Sigmoid colon (tissue), 4 donors: ENCODE results near the gene TBCD.

Source experiments
- CTCF ChIP-seq, 4 experiments: fragments of 450-650 bp in 3 of 4; fragments of 200-600 bp in 1 of 4; IDR thresholded peaks; one replicate each; pipeline ENCODE4 v1.5.1; 2016 to 2019; ENCODE audit warnings: antibody characterized with exemption in 4 of 4, mild to moderate bottlenecking in 3 of 4, moderate library complexity in 2 of 4
- POLR2A ChIP-seq, 2 donors: fragments of 450-650 bp; IDR thresholded peaks; one replicate each; pipeline ENCODE4 v1.6.1; 2016; ENCODE audit warnings: antibody characterized with exemption in 2 of 2, mild to moderate bottlenecking in 2 of 2, moderate library complexity in 2 of 2
- POLR2AphosphoS5 ChIP-seq, 4 donors: sonication (generic); formaldehyde crosslinking; IDR thresholded peaks; one replicate each; pipeline ENCODE4 v1.6.1; 2017; ENCODE audit warnings: antibody characterized with exemption in 4 of 4

- TF ChIP-seq CTCF (IDR thresholded peaks at IDR 0.05) = no peak
- TF ChIP-seq POLR2A (IDR thresholded peaks at IDR 0.05) = no peak
- no peak for TF ChIP-seq POLR2AphosphoS5 (IDR thresholded peaks at IDR 0.05)
Measured at GRCh38 chr17:82752371-82753200, 721 bp downstream of the TBCD start.
